ENCODE results near the gene SCN1B. TPM values are rescaled to one million over a fixed set of nuclear protein-coding genes. Genes with fewer than 3 reads are reported as not detected.
A peak's percentile ranks its signal among the peaks of the same experiment; 100 is the strongest.

Gene SCN1B
- total RNA-seq, 1 donor from 2014 or later = 1.1 TPM

DNA sequence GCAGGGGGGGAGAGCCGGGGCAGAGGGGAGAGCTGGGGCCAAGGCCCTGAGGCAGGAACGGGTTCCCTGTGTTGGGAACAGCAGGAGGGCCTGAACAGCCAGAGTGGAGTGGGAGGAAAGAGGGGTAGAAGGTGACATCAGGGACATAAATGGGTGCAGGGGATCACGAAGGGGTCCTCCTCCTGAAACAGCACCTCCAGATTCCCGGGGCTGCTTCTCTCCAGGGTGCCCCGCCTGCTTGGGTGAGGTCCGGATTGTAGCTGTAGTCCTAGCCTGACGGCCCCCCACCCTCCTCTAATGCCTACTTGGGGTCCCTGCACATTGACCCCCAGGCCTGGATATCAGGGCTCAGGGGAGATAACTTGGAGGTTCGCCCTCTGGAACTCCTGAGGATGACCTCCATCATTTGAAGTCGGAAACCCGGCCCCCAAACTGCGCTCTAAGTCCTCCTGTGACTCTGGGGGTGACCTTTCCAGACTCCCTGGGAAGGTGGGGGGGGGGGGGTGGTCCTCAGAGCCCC, 473 bp upstream of the SCN1B start:
- Mint-ChIP-seq H3K4me3 (peak overlapping the region; percentile 44), H3K27ac (no peak overlapping the region), H3K9me3 (no peaks in the 10 kb centered on the region), H3K36me3 (no peaks in the 10 kb centered on the region), H3K27me3 (peaks cover 48% of the 10 kb centered on the region), H3K4me1 (ENCODE audit: unreplicated experiment) (peaks cover 7% of the 10 kb centered on the region)
- no peak for DNase-seq (ENCODE audit: extremely low spot score, unreplicated experiment)
- TF ChIP-seq, protein P1, sequence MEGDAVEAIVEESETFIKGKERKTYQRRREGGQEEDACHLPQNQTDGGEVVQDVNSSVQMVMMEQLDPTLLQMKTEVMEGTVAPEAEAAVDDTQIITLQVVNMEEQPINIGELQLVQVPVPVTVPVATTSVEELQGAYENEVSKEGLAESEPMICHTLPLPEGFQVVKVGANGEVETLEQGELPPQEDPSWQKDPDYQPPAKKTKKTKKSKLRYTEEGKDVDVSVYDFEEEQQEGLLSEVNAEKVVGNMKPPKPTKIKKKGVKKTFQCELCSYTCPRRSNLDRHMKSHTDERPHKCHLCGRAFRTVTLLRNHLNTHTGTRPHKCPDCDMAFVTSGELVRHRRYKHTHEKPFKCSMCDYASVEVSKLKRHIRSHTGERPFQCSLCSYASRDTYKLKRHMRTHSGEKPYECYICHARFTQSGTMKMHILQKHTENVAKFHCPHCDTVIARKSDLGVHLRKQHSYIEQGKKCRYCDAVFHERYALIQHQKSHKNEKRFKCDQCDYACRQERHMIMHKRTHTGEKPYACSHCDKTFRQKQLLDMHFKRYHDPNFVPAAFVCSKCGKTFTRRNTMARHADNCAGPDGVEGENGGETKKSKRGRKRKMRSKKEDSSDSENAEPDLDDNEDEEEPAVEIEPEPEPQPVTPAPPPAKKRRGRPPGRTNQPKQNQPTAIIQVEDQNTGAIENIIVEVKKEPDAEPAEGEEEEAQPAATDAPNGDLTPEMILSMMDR (conservative IDR thresholded peaks at IDR 0.05) = no peak

- Mint-ChIP-seq H3K36me3 (no peaks in the 10 kb centered on the region), H3K9me3 (no peaks in the 10 kb centered on the region), H3K4me3 (peak overlapping the region; percentile 85), H3K27ac (peak overlapping the region; percentile 2), H3K4me1 (ENCODE audit: unreplicated experiment) (peaks cover 7% of the 10 kb centered on the region), H3K27me3 (peaks cover 48% of the 10 kb centered on the region)
- TF ChIP-seq, protein P1 (conservative IDR thresholded peaks at IDR 0.05) = no peak
- no peak for DNase-seq (ENCODE audit: extremely low spot score, unreplicated experiment)
Measured at GRCh38 chr19:35031072-35031881, 1.0 kb downstream of the SCN1B start.

- TF ChIP-seq, protein P1 (conservative IDR thresholded peaks at IDR 0.05) = no peak
- no peaks in the 10 kb centered on the region for H3K9me3 Mint-ChIP-seq
- DNase-seq (ENCODE audit: extremely low spot score, unreplicated experiment) = no peak
- no peaks in the 10 kb centered on the region for H3K36me3 Mint-ChIP-seq
- no peak overlapping the region for H3K27ac Mint-ChIP-seq
- no peak overlapping the region for H3K4me3 Mint-ChIP-seq
- peaks cover 48% of the 10 kb centered on the region for H3K27me3 Mint-ChIP-seq
- peaks cover 7% of the 10 kb centered on the region for H3K4me1 Mint-ChIP-seq (ENCODE audit: unreplicated experiment)
Measured at GRCh38 chr19:35032356-35032865, 2.1 kb downstream of the SCN1B start.

GRCh38 chr19:35033067-35034004, 3.1 kb downstream of the SCN1B start:
- peaks cover 7% of the 10 kb centered on the region for H3K4me1 Mint-ChIP-seq (ENCODE audit: unreplicated experiment)
- H3K9me3 Mint-ChIP-seq = no peaks in the 10 kb centered on the region
- TF ChIP-seq, protein P1 (conservative IDR thresholded peaks at IDR 0.05) = no peak
- peaks cover 41% of the 10 kb centered on the region for H3K27me3 Mint-ChIP-seq
- no peak overlapping the region for H3K27ac Mint-ChIP-seq
- H3K36me3 Mint-ChIP-seq = no peaks in the 10 kb centered on the region
- no peak for DNase-seq (ENCODE audit: extremely low spot score, unreplicated experiment)
- H3K4me3 Mint-ChIP-seq = peak overlapping the region; percentile 49

DNA sequence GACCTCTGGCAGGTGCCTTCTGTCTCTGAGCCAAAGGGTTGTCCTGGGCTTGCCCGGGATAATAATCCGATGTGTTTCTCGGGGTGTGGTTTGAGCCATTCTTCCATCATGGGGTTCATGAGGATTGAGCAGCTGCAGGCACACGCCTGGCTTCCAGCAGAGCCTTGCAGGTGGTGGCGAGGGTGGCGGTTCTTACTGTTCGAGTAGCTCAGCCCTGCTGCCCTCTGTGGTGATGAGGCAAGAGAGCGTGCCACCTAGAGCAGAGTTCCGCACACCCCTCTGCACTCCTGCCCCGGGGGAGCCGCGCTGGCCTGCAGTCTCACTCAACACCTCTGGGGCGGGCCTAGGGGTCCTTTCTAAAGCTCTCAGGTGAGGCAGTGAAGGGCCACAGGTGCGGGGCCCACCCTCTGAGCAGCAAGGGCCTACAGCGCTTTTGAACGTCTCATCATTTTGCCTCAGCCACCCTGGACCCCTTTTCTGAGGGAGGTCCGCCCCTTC, 3.8 kb downstream of the SCN1B start:
- H3K4me3 Mint-ChIP-seq = no peak overlapping the region
- peaks cover 36% of the 10 kb centered on the region for H3K27me3 Mint-ChIP-seq
- DNase-seq (ENCODE audit: extremely low spot score, unreplicated experiment) = no peak
- no peaks in the 10 kb centered on the region for H3K36me3 Mint-ChIP-seq
- no peak overlapping the region for H3K27ac Mint-ChIP-seq
- TF ChIP-seq, protein P1 (conservative IDR thresholded peaks at IDR 0.05) = no peak
- peaks cover 10% of the 10 kb centered on the region for H3K4me1 Mint-ChIP-seq (ENCODE audit: unreplicated experiment)
- H3K9me3 Mint-ChIP-seq = no peaks in the 10 kb centered on the region

Data from type B pancreatic cell (in vitro differentiated cells).